ENCODE data around the gene NARS2. TPM values are rescaled to one million over a fixed set of nuclear protein-coding genes. Genes with fewer than 3 reads are reported as not detected.
"Not testable (repeated sequence)": the region's sequence is repeated elsewhere in the genome, so short reads cannot be mapped to it uniquely, and the experiment has no call there.

Gene NARS2
- total and polyA plus RNA-seq, 8 donors: 5.1 to 15.0 (median 7.9) TPM

DNA sequence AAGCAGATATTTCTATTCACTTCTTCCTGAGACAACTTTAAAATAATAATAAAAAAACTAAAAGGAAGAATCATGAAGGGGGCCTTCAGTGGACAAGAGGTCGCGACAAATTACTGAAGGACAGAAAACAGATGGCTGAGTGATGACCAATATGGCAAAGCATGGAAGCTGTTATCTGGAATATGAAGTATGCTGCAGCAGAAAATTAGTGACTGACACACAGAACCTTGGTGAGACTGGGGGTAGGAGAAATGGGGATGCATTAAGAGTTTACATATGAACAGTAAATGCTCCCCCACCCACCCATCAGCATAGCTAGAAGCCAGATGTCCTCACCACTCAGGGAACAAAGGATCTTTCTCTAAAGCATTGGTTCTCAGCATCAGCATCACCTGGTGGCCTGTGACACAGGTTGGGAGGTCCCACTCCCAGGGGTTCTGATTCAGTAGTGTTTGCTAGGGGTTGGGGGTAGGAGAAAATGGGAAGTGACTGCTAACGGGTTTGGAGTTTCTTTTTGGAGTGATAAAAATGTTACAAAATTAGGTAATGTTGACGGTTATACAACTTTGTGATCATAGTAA, 59.7 kb downstream of the NARS2 start:
- TF ChIP-seq, protein P1, sequence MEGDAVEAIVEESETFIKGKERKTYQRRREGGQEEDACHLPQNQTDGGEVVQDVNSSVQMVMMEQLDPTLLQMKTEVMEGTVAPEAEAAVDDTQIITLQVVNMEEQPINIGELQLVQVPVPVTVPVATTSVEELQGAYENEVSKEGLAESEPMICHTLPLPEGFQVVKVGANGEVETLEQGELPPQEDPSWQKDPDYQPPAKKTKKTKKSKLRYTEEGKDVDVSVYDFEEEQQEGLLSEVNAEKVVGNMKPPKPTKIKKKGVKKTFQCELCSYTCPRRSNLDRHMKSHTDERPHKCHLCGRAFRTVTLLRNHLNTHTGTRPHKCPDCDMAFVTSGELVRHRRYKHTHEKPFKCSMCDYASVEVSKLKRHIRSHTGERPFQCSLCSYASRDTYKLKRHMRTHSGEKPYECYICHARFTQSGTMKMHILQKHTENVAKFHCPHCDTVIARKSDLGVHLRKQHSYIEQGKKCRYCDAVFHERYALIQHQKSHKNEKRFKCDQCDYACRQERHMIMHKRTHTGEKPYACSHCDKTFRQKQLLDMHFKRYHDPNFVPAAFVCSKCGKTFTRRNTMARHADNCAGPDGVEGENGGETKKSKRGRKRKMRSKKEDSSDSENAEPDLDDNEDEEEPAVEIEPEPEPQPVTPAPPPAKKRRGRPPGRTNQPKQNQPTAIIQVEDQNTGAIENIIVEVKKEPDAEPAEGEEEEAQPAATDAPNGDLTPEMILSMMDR (IDR thresholded peaks at IDR 0.05): no peak
- intact Hi-C loops (cut with DNase I): no loop called here
- Histone ChIP-seq H3K4me3 (no peak overlapping the region), H3K9me3 (no peaks in the 10 kb centered on the region), H3K27ac (no peak overlapping the region), H3K27me3 (no peaks in the 10 kb centered on the region), H3K36me3 (no peaks in the 10 kb centered on the region), H3K4me1 (no peaks in the 10 kb centered on the region)
- ATAC-seq: no peak
- FAIRE-seq: no peak
- no peak for DNase-seq
- WGBS, 2 donors: 69 to 70% methylated on average over 4 of the region's 4 CpGs

DNA sequence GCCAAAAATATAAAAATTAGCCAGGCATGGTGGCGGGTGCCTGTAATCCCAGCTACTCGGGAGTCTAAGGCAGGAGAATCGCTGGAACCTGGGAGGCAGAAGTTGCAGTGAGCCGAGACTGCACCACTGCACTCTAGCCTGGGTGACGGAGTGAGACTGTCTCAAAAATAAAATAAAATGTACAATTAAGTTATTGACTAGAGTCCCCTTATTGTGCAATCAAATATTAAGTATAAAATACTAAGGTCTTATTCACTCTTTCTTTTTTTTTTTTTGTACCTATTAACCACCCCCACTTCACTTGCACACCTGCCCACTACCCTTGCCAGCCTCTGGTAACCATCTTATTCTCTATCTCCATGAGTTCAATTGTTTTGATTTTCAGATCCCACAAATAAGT, 61.6 kb downstream of the NARS2 start:
- intact Hi-C loops (cut with DNase I): not testable (repeated sequence)

DNA sequence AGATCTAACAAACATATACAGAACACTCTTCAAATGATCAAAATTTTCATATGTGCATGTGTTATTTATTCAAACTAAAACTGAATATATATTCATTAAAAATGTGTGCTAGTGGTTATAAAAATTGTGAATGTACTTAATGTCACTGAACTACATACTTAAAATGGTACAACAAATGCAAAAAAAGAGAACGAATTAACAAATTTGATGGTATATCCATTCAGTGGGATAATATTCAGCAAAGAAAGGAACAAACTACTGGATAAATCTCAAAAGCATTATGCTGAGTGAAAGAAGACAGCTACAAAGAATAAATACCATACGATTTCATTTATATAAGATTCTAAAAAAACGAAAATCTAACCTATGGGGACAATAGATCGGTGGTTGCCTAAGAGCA, 64.1 kb downstream of the NARS2 start:
- H3K27me3 ChIP-seq: no peaks in the 10 kb centered on the region
- no peaks in the 10 kb centered on the region for H3K9me3 ChIP-seq
- no peak for DNase-seq
- no peaks in the 10 kb centered on the region for H3K4me1 ChIP-seq
- ATAC-seq: no peak
- FAIRE-seq: no peak
- H3K4me3 ChIP-seq: no peak overlapping the region
- 95 to 97% methylated on average over 4 of the region's 4 CpGs for WGBS, 2 donors
- H3K27ac ChIP-seq: no peak overlapping the region
- TF ChIP-seq, protein P1 (IDR thresholded peaks at IDR 0.05): no peak
- H3K36me3 ChIP-seq: no peaks in the 10 kb centered on the region
- intact Hi-C loops (cut with DNase I): no loop called here

More for the DNA sequence above, 61.6 kb downstream of the NARS2 start:
- H3K4me1 ChIP-seq, H3K4me3 ChIP-seq, FAIRE-seq, H3K36me3 ChIP-seq, H3K27ac ChIP-seq, DNase-seq, H3K27me3 ChIP-seq, H3K9me3 ChIP-seq, ATAC-seq: not testable (repeated sequence)
- 95 to 98% methylated on average over 5 of the region's 5 CpGs for WGBS, 2 donors

DNA sequence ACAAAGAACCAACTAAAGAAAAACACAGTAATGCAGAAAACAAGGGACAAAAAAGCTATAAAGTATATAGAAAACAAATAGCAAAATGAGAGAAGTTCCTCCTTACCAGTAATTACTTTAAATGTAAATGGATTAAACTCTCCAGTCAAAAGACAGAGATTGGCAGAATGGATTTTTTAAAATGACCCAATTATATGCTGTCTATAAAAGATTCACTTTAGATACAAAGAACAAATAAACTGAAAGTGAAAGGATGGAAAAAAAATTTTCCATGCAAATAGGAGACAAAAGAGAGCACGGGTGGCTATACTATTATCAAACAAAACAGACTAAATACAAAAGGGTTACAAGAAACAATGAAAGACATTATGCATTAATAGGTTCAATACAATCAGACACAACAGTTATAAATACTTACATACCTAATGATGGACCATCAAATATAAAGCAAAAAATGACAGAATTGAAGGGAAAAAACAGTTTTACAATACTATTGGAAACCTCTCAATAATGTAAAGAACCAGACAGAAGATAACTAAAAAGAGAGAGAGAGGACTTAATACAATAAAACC, 64.6 kb downstream of the NARS2 start:
- FAIRE-seq (no peak), ATAC-seq (no peak), DNase-seq (no peak)
- Histone ChIP-seq H3K36me3 (no peaks in the 10 kb centered on the region), H3K27me3 (no peaks in the 10 kb centered on the region), H3K4me1 (no peaks in the 10 kb centered on the region), H3K27ac (no peak overlapping the region), H3K9me3 (no peaks in the 10 kb centered on the region), H3K4me3 (no peak overlapping the region)
- intact Hi-C loops (cut with DNase I): no loop called here
- TF ChIP-seq, protein P1 (IDR thresholded peaks at IDR 0.05): no peak
- 95 to 99% methylated on average over 1 of the region's 1 CpG for WGBS, 2 donors

DNA sequence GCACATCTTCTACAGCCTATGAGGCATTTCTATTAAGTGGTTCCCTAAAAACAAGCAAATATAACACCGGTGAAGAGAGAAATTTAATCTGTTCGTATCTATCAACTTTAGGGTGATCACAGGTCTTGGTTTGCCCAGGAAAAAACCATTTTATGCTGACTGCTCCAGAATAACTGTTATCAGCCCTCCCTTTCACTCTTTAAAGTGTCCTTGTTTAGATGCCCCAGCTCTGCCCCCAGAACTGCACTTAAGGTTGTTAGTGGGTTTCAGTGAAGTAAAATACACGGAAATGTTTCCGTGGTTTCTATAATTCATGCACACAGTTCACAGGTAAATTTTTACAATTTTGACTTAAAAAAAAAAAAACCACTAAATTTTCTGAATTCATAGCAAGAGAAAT, 70.0 kb downstream of the NARS2 start:
- ATAC-seq (no peak), FAIRE-seq (no peak), DNase-seq (no peak)
- no peaks in the 10 kb centered on the region for H3K27me3 ChIP-seq
- intact Hi-C loops (cut with DNase I): no loop called here
- WGBS, 2 donors: 86 to 87% methylated on average over 4 of the region's 4 CpGs
- TF ChIP-seq, protein P1 (IDR thresholded peaks at IDR 0.05): no peak
- no peaks in the 10 kb centered on the region for H3K9me3 ChIP-seq
- no peaks in the 10 kb centered on the region for H3K36me3 ChIP-seq
- no peak overlapping the region for H3K4me3 ChIP-seq
- H3K27ac ChIP-seq: no peak overlapping the region
- no peaks in the 10 kb centered on the region for H3K4me1 ChIP-seq
